SW 1271 (cell line): ENCODE measurements around the gene SLC30A7.
"Not testable (repeated sequence)": the region's sequence is repeated elsewhere in the genome, so short reads cannot be mapped to it uniquely, and the experiment has no call there.

Experiments used
- DNase-seq, 2 experiments: peaks; one replicate each; lab custom pipeline; 2025; lab: John Stamatoyannopoulos, UW

The SLC30A7 gene

GRCh38 chr1:100891380-100891779 is 4.5 kb upstream of the SLC30A7 start:
- DNase-seq, result no peak

- DNase-seq, result no peak
These were observed 3.3 kb upstream of the SLC30A7 start for GRCh38 chr1:100892554-100892953.

- no peak for DNase-seq
These were observed 2.2 kb upstream of the SLC30A7 start for GRCh38 chr1:100893718-100894117.

- DNase-seq, result peak; percentile 69 to 88
These were observed 1.0 kb upstream of the SLC30A7 start, which contains the start of gene EXTL2 for GRCh38 chr1:100894603-100895539. Gene EXTL2, minus strand, starts transcription at chr1:100894842. Its CDS starts 6,085 bp downstream, at chr1:100888757.

- peak; percentile 9 to 59 for DNase-seq
These were observed 642 bp downstream of the SLC30A7 start for GRCh38 chr1:100896481-100896982.

GRCh38 chr1:100902365-100902764 is 6.5 kb downstream of the SLC30A7 start:
- DNase-seq, result no peak

GRCh38 chr1:100903777-100904176 is 7.9 kb downstream of the SLC30A7 start:
- DNase-seq, result no peak

- no peak for DNase-seq
These were observed 8.6 kb downstream of the SLC30A7 start for GRCh38 chr1:100904528-100904927.

- no peak for DNase-seq
These were observed 9.3 kb downstream of the SLC30A7 start for GRCh38 chr1:100905181-100905580.

- no peak for DNase-seq
These were observed 12.0 kb downstream of the SLC30A7 start for GRCh38 chr1:100907887-100908286.

GRCh38 chr1:100909018-100909417 is 13.1 kb downstream of the SLC30A7 start:
- no peak for DNase-seq

- DNase-seq, result no peak
These were observed 16.1 kb downstream of the SLC30A7 start for GRCh38 chr1:100912019-100912418.

GRCh38 chr1:100921110-100921706 is 25.3 kb downstream of the SLC30A7 start:
- peak in 1 of 2 experiments; percentile 35 for DNase-seq

GRCh38 chr1:100924212-100924611 is 28.3 kb downstream of the SLC30A7 start:
- DNase-seq, result no peak

GRCh38 chr1:100924991-100925390 is 29.1 kb downstream of the SLC30A7 start:
- DNase-seq, result no peak

GRCh38 chr1:100926240-100926639 is 30.4 kb downstream of the SLC30A7 start:
- no peak for DNase-seq

GRCh38 chr1:100927276-100927675 is 31.4 kb downstream of the SLC30A7 start:
- DNase-seq, result no peak

GRCh38 chr1:100928128-100928527 is 32.2 kb downstream of the SLC30A7 start:
- no peak for DNase-seq

- DNase-seq, result no peak
These were observed 34.6 kb downstream of the SLC30A7 start for GRCh38 chr1:100930494-100930893.

- DNase-seq, result no peak
These were observed 35.8 kb downstream of the SLC30A7 start for GRCh38 chr1:100931716-100932115.

- DNase-seq, result not testable (repeated sequence)
These were observed 37.7 kb downstream of the SLC30A7 start for GRCh38 chr1:100933555-100933954.

- DNase-seq, result no peak
These were observed 40.5 kb downstream of the SLC30A7 start for GRCh38 chr1:100936194-100936967.
